ENCODE data around the gene EFCAB6.

- TF ChIP-seq CTCF (IDR thresholded peaks at IDR 0.05) (no peak), POLR2A (IDR thresholded peaks at IDR 0.05) (no peak)
Observed at GRCh38 chr22:43840851-43841250, 28.7 kb upstream of the EFCAB6 start.

Data from right lobe of liver (tissue), 4 donors.